Erythroblast (primary cell): ENCODE data around the gene UBE2K.
A peak's percentile ranks its signal among the peaks of the same experiment; 100 is the strongest.
"Not testable (repeated sequence)": the region's sequence is repeated elsewhere in the genome, so short reads cannot be mapped to it uniquely, and the experiment has no call there.

Source experiments
- DNase-seq, 2 experiments: peaks; one replicate each; lab custom pipeline; 2025; lab: John Stamatoyannopoulos, UW
- GATA1 ChIP-seq: IDR thresholded peaks from 2 replicates; pipeline ENCODE4 v1.6.1; 2011; ENCODE audit warnings: low read depth, mild to moderate bottlenecking, control low read depth, low read length, moderate library complexity
- POLR2A ChIP-seq: IDR thresholded peaks from 2 replicates; pipeline ENCODE4 v1.6.1; 2011; ENCODE audit warnings: mild to moderate bottlenecking, low read length

Gene UBE2K

DNA sequence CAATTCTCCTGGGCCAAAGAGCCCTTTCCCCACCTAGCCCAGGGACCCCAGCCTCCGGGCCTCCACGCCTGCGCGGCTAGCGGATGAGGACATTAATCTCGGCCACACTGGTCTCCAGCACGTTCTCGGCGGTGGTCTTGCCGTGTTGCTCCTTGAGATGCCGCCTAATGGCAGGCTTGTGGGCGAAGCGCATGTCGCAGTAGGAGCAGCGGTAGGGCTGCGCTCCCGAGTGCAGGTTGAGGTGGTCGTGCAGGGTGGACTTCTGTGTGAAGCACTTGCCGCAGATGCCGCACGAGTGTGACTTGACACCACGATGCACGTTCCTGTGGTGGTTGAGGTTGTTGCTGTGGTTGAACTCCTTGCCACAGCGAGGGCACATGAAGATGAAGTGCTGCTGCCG lies 72.1 kb downstream of the UBE2K start:
- DNase-seq: peak in 1 of 2 experiments; percentile 6
- TF ChIP-seq GATA1 (no peak), POLR2A (no peak)

DNA sequence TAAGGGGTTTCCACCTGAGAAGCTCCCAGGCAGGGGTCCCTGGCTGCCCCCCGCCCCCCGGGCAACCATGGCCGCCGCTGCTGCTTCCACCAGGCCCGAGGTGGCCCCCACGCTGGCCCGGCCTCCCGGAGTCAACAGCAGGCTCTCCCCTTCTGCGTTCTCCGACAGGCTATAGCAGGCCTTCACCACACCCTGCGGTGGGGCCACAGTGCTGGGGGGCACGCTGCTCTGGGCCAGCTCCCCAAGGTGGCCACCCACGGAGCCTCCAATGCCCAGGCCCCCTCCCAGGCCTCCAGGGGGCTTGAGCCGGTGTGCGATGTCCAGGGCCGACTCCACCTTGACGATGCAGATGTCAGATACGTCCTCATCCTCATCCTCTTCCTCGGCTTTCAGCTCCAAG lies 72.5 kb downstream of the UBE2K start:
- no peak for DNase-seq

DNA sequence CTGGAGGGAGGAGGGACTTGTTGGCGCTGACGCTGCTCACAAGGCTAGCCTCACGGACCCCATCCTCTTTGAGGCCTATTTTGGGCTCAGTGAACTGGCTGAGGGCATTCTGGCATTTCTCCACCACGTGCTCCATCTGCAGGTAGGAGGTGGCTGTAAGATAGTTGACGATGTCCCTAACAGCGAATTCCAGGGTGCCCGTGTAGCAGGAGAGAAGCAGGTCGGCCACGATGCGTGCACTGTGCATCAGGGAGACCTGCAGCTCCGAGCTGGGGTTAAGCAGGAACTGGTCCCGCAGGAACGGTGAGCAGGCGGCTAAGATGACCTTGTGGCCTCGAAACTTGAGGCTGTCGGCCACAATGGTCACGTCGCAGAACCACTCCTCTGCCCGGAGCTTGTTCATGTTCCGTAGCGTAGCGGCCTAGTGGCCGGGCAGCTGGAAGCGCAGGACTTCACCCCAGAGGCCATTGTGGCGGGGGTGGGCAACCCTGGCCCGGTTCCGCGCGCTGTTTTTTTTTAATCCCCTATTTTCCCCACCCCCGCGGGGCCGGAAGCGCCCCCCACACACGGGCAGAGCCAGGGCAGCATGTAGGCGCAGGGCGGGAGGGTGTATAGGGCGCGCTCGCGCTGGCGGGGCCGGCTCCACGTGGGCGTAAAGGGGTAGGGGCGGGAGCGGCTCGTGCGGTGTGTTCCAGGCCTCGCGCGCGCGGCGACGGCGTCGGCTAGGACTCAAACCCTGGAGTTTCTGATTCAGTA lies 73.2 kb downstream of the UBE2K start:
- no peak for DNase-seq
- no peak for TF ChIP-seq GATA1
- TF ChIP-seq POLR2A: no peak

More for the DNA sequence above, 72.5 kb downstream of the UBE2K start:
- TF ChIP-seq POLR2A (no peak), GATA1 (no peak)

DNA sequence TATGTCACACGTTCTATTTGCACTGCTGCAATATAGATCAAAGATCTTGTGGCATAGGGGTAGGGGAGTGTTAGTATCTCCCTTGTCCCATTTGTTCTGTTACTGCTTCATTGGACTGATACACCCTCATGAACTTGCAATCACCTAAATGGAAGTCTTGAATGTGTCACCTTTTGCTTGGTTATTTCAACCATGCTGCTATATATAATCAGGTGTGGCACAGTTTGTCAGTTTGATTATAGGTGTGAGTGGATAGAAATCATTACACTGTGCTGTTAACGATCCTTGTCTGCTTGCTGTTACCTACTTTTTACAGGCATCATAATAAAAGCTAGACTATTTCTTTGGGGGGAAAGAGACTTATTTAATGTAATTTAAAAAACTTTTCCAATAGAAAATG lies 84.1 kb downstream of the UBE2K start:
- peak; percentile 18 to 38 for DNase-seq

DNA sequence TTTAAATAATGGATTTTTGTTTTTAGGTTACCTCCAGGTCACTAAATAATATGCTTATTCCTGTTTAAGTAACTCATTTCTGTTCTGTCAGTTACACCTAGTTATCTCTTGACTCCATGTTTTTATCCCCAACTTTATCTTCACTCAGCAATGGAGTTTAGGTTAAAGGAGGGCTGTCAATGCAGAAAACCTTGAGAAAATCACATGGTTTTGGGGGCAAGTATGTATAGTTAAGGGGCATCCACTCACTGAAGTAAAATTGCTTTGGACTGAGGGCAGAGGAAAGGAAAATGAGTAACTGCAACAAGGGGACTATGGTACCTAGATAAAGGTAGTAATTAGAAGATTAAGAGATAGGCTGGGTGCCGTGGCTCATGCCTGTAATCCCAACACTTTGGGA lies 87.1 kb downstream of the UBE2K start:
- DNase-seq: peak; percentile 68 to 89

DNA sequence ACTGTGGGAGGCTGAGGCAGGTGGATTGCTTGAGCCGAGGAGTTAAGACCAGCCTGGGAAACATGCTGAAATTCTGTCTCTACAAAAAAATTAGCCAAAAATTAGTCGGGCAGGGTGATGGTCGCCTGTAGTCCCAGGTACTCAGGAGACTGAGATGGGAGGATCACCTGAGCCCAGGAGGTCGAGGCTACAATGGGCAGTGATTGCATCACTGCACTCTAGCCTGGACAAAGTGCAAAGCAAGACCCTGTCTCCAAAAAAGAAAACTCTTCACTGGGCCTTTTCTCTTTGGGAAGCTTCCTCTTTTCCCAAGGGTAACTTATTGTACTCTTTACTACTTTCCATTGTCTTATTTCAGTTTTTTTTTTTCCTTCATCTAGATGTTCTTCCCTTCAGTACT lies 88.9 kb downstream of the UBE2K start:
- DNase-seq: no peak
- TF ChIP-seq POLR2A (no peak), GATA1 (no peak)

More for the DNA sequence above, 87.1 kb downstream of the UBE2K start:
- TF ChIP-seq GATA1 (no peak), POLR2A (no peak)

DNA sequence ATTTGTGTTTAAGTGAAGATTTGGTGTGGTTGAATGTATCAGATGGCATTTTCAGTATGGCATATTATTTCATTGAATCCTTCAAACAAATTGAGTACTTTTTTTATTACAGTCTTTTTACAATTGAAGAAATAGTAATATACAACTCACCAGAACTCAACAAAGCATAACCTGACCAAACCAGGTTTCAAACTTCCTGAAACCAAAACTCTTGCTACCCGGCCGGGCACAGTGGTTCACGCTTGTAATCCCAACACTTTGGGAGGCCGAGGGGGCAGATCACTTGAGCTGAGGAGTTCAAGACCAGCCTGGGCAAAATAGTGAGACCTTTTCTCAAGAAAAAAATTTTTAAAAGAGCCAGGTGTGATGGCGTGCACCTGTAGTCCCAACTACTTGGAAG lies 94.2 kb downstream of the UBE2K start:
- TF ChIP-seq GATA1: no peak
- TF ChIP-seq POLR2A: no peak
- DNase-seq: peak in 1 of 2 experiments; percentile 42

DNA sequence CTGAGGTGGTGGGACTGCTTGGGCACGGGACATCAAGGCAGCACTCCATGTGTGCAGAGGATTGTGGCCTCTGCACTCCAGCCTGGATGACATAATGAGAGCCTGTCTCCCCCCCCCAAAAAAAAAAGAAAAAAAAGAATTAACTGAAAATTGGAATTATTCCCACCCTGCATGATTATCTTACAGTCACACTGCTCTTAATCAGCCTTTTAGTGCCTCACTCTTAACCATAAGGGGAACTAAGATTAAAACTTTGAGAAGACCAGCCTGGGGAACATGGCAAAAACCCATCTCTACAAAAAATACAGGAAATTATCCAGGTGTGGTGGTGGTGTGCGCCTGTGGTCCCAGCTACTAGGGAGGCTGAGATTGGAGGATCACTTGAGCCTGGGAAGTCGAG lies 94.6 kb downstream of the UBE2K start:
- no peak for TF ChIP-seq POLR2A
- no peak for TF ChIP-seq GATA1
- peak; percentile 76 to 90 for DNase-seq

DNA sequence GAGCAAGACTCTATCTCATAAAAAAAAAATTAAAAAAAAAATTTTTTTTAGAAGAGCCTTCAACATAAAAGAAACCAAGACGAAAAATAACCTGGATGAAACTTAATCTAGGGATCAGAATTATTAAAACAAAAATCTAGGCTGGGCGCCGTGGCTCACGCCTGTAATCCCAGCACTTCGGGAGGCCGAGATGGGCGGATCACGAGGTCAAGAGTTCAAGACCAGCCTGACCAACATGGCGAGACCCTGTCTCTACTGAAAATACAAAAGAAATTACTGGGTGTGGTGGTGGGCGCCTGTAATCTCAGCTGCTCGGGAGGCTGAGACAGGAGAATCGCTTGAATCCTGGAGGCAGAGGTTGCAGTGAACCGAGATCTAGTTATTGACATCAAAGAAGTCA lies 95.0 kb downstream of the UBE2K start:
- DNase-seq: not testable (repeated sequence)

DNA sequence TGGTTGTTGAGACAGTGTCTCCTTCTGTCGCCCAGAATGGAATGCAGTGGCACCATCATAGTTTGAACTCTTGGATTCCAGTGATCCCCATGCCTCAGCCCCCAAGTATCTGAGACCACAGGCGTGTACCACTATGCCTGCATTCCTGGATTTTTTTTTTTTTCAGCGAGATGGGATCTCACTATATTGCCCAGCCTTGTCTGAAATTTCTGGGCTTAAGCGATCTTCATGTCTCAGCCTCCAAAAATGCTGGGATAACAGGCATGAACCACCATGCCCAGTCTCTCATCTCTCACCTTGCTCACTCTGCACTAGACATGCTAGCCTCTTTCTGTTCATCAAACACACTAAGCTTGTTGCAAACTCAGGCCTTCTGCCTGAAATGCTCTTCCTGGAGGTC lies 104.1 kb downstream of the UBE2K start:
- no peak for DNase-seq
- TF ChIP-seq GATA1: no peak
- no peak for TF ChIP-seq POLR2A

DNA sequence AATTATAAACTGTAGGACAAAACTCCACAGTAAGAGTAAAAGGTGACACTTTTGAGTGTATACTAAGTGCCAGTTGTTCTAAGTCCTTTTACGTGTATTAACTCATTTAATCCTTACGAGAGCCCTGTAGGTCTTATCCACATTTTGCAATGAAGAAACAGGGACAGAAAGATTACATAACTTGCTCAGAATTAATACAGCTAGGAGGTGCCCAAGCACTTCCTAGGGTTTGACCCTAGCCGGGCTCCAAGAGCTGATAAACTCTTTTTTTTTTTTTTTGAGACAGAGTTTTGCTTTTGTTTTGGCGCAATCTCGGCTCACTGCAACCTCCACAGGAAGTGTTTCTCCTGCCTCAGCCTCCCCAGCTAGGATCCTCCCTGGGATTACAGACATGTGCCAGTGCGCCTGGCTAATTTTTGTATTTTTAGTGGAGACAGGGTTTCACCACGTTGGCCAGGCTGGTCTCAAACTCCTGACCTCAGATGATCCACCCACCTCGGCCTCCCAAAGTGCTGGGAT lies 110.4 kb downstream of the UBE2K start:
- peak; percentile 18 to 44 for DNase-seq
- TF ChIP-seq GATA1 (no peak), POLR2A (no peak)

DNA sequence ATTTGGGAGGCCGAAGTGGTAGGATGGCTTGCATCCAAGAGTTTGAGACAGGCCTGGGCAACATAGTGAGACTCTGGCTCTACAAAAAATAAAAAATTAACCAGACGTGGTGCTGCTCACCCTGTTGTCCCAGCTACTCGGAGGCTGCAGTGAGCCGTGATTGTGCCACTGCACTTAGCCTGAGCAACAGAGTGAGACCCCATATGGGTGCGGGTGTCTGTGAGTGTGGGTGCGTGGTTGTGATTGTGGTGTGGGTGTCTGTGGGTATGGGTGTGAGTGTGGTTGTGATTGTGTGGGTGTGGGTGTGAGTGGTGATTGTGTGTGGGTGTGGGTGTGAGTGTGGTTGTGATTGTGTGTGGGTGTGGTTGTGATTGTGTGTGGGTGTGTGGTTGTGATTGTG lies 114.6 kb downstream of the UBE2K start:
- TF ChIP-seq GATA1 (no peak), POLR2A (no peak)
- DNase-seq: peak; percentile 36 to 65

DNA sequence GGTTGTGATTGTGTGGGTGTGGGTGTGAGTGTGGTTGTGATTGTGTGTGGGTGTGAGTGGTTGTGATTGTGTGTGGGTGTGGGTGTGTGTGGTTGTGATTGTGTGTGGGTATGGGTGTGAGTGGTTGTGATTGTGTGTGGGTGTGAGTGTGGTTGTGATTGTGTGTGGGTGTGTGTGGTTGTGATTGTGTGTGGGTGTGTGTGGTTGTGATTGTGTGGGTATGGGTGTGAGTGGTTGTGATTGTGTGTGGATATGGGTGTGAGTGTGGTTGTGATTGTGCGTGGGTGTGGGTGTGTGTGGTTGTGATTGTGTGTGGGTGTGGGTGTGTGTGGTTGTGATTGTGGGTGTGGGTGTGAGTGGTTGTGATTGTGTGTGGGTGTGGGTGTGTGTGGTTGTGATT lies 115.1 kb downstream of the UBE2K start:
- peak; percentile 29 to 59 for DNase-seq

DNA sequence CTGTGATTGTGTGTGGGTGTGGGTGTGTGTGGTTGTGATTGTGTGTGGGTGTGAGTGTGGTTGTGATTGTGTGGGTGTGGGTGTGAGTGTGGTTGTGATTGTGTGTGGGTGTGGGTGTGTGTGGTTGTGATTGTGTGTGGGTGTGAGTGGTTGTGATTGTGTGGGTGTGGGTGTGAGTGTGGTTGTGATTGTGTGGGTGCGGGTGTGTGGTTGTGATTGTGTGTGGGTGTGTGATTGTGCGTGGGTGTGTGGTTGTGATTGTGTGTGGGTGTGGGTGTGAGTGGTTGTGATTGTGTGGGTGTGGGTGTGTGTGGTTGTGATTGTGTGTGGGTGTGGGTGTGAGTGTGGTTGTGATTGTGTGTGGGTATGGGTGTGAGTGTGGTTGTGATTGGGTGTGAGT lies 115.8 kb downstream of the UBE2K start:
- peak; percentile 44 to 63 for DNase-seq

DNA sequence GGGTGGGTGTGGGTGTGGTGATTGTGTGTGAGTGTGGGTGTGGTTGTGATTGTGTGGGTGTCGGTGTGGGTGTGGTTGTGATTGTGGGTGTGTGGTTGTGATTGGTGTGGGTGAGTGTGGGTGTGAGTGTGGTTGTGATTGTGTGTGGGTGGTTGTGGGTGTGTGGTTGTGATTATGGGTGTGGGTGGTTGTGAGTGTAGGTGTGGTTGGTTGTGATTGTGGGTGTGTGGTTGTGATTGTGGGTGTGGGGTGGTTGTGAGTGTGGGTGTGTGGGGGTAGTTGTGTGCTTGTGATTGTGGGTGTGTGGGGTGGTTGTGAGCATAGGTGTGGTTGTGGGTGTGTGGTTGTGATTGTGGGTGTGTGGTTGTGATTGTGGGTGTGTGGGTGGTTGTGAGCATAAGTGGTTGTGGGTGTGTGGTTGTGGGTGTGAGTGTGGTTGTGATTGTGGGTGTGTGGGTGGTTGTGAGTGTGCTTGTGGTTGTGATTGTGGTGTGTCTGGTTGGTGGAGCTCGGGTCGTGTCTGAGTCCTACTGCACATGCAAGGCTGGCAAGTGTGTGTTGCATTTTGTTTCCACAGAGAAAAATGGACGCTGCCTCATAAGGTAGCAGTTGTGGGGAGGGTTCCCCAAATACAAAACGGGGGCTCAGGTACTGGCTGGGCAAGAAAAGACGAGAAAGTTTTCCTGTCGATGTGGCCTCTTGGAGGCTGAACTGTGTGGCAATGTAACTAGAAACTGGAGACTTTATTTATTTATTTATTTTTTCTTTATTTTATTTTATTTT lies 116.7 kb downstream of the UBE2K start:
- peak; percentile 52 to 75 for DNase-seq
- TF ChIP-seq POLR2A (no peak), GATA1 (no peak)

DNA sequence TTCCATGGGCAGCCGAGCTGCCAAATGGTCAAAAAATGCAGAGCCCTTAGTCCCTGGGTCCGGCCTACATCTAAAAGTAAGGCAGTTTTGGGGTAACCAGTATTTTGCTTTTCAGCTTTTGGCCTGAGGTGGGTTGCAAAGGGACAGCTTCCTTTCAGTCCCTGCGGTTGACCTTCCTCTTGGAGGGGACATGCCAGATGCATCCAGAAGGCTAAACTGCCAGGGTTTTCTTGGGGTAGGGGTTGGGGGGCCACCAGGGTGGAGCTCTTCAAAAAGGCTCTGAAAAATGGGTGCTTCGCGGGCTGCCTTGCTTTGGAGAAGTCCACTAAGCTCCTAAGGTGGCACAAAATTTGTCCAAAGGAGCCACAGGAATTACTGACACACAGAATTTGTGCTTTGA lies 120.7 kb downstream of the UBE2K start:
- DNase-seq: no peak
- TF ChIP-seq GATA1: no peak
- TF ChIP-seq POLR2A: no peak
